Measurements from ENCODE around the gene KIF21A. TPM values are rescaled to one million over a fixed set of nuclear protein-coding genes. Genes with fewer than 3 reads are reported as not detected.

The KIF21A gene
- total RNA-seq = 4.4 and 11.0 TPM in 2 replicates

GRCh38 chr12:39443081-39443928 lies at the start of gene KIF21A:
KIF21A (minus strand) TSS chr12:39443120; CDS start chr12:39442970, 150 bp downstream.

Other genes starting within 250 kb of the KIF21A start
- gene ABCD2, start 176.7 kb upstream of the KIF21A start, total RNA-seq = under 0.01 and 0.17 TPM in 2 replicates